GM23338 (cell line): ENCODE measurements around the gene MT1E.

Source experiments
- CREB1 ChIP-seq: fragments of 250-450 bp; sonication (Bioruptor Pico); IDR thresholded peaks from 2 replicates; pipeline ENCODE4 v1.5.0; 2020; ENCODE audit warnings: low read depth, mild to moderate bottlenecking, moderate library complexity
- EZH2 ChIP-seq: fragments of 200-600 bp; sonication (generic); IDR thresholded peaks from one replicate; pipeline ENCODE4 v1.8.0; 2017; ENCODE audit warnings: antibody characterized with exemption, mild to moderate bottlenecking, low read depth; ENCODE audit not compliant: unreplicated experiment
- EZH2phosphoT487 ChIP-seq: fragments of 200-600 bp; sonication (generic); IDR thresholded peaks from one replicate; pipeline ENCODE4 v1.8.1; 2018; ENCODE audit warnings: antibody characterized with exemption; ENCODE audit not compliant: unreplicated experiment
- JUNB ChIP-seq: IDR thresholded peaks from one replicate; pipeline ENCODE4 v1.6.1; 2016; ENCODE audit warnings: antibody characterized with exemption; ENCODE audit not compliant: unreplicated experiment
- POLR2AphosphoS5 ChIP-seq: IDR thresholded peaks from 2 replicates; pipeline ENCODE4 v1.6.1; 2016; ENCODE audit warnings: antibody characterized with exemption, low read depth
- STAT1 ChIP-seq: IDR thresholded peaks from one replicate; pipeline ENCODE4 v1.6.1; 2016; ENCODE audit warnings: antibody characterized with exemption; ENCODE audit not compliant: unreplicated experiment
- ZNF114 ChIP-seq: fragments of 250-450 bp; sonication (Bioruptor Pico); IDR thresholded peaks from 2 replicates; pipeline ENCODE4 v1.5.0; 2020; ENCODE audit warnings: mild to moderate bottlenecking, moderate library complexity
- TF ChIP-seq, protein P1 (sequence below), 2 experiments: fragments of 200-600 bp in 1 of 2; sonication (generic) in 1 of 2; conservative IDR thresholded peaks; 2 replicates each; pipeline versions ENCODE4 v1.5.1 to v1.6.1; 2016 to 2017; ENCODE audit warnings: antibody characterized with exemption in 2 of 2, low read depth in 2 of 2, mild to moderate bottlenecking in 2 of 2, moderate library complexity in 1 of 2
- TF ChIP-seq, protein P2 (sequence below): IDR thresholded peaks from one replicate; pipeline ENCODE4 v1.6.1; 2018; ENCODE audit warnings: antibody characterized with exemption; ENCODE audit not compliant: unreplicated experiment

DNA sequence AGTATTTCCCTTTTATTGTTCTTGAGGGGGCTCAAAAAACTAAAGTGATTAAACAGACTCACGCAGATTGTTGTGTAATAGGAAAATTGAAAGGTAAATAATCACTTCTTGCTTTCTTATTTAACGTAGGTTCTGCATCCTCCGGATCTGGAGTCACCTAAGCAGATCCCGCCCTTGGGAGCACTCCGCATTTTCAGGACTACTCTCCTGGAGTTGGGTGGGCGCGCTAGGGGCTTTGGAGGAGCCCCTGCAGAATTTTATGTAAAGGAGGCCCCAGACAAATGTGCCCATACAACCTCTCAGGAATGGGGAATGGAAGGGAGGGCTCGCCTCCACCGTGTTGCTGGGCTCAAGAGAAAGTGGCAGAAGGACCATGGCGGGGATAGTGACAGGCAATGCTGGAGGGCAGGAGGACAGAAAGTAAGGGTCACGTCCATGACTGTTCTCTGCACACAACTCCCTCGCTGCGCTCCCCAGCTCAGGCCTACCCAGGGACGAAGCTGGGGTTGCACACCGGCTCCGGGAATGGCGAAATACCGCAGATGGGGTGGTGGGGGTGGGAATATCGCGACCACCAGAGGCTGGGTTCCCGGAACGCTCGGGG is 8.9 kb upstream of the MT1E start:
- TF ChIP-seq POLR2AphosphoS5 (no peak), EZH2 (peak; percentile 50), EZH2phosphoT487 (no peak), CREB1 (CRISPR knock-in tag) (no peak), JUNB (no peak), ZNF114 (CRISPR knock-in tag) (no peak), STAT1 (no peak)
- TF ChIP-seq, protein P1, sequence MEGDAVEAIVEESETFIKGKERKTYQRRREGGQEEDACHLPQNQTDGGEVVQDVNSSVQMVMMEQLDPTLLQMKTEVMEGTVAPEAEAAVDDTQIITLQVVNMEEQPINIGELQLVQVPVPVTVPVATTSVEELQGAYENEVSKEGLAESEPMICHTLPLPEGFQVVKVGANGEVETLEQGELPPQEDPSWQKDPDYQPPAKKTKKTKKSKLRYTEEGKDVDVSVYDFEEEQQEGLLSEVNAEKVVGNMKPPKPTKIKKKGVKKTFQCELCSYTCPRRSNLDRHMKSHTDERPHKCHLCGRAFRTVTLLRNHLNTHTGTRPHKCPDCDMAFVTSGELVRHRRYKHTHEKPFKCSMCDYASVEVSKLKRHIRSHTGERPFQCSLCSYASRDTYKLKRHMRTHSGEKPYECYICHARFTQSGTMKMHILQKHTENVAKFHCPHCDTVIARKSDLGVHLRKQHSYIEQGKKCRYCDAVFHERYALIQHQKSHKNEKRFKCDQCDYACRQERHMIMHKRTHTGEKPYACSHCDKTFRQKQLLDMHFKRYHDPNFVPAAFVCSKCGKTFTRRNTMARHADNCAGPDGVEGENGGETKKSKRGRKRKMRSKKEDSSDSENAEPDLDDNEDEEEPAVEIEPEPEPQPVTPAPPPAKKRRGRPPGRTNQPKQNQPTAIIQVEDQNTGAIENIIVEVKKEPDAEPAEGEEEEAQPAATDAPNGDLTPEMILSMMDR (conservative IDR thresholded peaks at IDR 0.05; ENCODE audit: low read depth in 2 of 2): no peak
- TF ChIP-seq, protein P2, sequence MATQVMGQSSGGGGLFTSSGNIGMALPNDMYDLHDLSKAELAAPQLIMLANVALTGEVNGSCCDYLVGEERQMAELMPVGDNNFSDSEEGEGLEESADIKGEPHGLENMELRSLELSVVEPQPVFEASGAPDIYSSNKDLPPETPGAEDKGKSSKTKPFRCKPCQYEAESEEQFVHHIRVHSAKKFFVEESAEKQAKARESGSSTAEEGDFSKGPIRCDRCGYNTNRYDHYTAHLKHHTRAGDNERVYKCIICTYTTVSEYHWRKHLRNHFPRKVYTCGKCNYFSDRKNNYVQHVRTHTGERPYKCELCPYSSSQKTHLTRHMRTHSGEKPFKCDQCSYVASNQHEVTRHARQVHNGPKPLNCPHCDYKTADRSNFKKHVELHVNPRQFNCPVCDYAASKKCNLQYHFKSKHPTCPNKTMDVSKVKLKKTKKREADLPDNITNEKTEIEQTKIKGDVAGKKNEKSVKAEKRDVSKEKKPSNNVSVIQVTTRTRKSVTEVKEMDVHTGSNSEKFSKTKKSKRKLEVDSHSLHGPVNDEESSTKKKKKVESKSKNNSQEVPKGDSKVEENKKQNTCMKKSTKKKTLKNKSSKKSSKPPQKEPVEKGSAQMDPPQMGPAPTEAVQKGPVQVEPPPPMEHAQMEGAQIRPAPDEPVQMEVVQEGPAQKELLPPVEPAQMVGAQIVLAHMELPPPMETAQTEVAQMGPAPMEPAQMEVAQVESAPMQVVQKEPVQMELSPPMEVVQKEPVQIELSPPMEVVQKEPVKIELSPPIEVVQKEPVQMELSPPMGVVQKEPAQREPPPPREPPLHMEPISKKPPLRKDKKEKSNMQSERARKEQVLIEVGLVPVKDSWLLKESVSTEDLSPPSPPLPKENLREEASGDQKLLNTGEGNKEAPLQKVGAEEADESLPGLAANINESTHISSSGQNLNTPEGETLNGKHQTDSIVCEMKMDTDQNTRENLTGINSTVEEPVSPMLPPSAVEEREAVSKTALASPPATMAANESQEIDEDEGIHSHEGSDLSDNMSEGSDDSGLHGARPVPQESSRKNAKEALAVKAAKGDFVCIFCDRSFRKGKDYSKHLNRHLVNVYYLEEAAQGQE: no peak
